ENCODE measurements around the gene MATN1.
"Not testable (repeated sequence)": the region's sequence is repeated elsewhere in the genome, so short reads cannot be mapped to it uniquely, and the experiment has no call there.

Gene MATN1

GRCh38 chr1:30723331-30723755 lies at the start of gene MATN1:
Gene MATN1 (minus strand): TSS chr1:30723585. CDS start chr1:30723551, 34 bp downstream.
- no peak for DNase-seq

GRCh38 chr1:30771005-30771404 lies 47.6 kb upstream of the MATN1 start:
- no peak for DNase-seq

- no peak for DNase-seq
Measured at GRCh38 chr1:30770150-30770549, 46.8 kb upstream of the MATN1 start.

GRCh38 chr1:30768830-30769718 lies 45.7 kb upstream of the MATN1 start:
- no peak for DNase-seq

DNA sequence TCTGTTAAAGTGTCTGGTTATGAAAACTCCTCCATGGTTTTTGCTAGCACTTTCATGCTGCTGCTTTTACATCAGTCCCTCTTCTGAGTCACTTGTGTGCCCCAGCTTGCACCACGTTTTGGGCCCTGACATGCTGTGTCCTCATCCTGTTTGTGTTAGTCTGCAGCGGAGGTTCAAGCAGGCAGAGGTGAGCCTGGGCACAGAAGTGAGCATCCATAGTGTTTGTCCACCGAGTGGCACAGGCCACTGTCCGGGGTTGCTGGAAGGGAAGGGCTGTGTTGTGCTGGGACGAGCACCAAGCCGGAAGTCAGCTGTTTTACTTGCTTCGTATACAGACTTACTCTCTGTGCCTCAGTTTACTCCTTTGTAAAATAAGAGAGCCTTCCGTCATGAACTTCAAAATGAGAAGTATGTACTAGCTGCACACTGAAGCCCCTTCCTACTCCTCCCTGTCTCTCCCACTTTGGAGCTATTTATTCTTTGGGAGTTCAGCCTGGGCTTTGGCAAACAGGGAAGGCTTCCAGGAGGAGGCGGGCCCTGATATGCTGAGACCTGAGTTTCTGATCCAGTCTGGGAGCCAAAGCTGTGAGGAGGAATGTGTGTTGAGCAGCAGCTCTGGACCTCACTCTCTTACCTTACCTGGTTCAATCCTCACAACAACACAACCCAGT lies 44.9 kb upstream of the MATN1 start:
- no peak for DNase-seq

GRCh38 chr1:30766948-30767347 lies 43.6 kb upstream of the MATN1 start:
- not testable (repeated sequence) for DNase-seq

DNA sequence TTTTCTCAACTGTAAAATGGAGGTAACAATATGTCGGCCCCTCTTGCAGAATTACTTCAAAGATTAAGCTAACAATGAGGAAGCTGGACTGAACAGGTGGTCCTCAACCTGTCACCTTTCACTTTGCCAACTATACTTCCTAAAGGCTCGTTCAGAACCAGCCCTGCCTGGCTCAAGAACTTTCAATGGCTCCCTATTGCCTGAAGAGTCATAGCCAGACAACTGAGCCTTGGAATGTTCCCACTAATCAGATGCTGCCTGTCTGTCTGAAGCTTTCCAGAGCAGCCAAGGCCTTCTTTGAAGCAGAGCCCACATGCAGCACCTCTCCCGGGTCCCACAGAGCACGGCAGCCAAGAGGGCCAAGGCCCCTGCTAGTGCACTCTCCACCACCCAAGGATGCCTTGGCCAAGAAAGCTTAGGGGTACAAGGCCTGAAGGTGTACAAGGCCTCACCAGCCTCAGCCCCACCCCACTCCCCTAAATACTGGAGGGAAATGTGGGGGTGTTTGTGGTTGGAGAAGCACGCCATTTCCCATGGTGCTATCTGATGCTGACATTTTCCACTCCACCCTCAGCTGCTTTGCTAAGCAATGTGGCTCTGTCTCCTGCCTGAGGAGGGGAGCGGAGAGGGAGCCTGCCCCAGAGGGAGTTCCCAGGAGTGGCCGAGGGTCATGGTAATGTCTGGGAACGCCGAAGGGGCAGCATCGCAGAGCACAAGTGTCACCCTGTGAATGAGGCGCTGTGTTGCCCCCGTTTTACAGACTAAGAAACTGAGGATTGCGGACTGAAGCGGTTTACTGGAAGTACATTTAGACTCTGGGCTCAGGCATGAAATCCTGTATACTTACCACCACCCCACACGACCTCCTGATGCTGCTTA lies 42.4 kb upstream of the MATN1 start:
- DNase-seq, result no peak

- no peak for DNase-seq
Measured at GRCh38 chr1:30764939-30765555, 41.7 kb upstream of the MATN1 start.

- no peak for DNase-seq
Measured at GRCh38 chr1:30764396-30764795, 41.0 kb upstream of the MATN1 start.

- no peak for DNase-seq
Measured at GRCh38 chr1:30763651-30764248, 40.4 kb upstream of the MATN1 start.

DNA sequence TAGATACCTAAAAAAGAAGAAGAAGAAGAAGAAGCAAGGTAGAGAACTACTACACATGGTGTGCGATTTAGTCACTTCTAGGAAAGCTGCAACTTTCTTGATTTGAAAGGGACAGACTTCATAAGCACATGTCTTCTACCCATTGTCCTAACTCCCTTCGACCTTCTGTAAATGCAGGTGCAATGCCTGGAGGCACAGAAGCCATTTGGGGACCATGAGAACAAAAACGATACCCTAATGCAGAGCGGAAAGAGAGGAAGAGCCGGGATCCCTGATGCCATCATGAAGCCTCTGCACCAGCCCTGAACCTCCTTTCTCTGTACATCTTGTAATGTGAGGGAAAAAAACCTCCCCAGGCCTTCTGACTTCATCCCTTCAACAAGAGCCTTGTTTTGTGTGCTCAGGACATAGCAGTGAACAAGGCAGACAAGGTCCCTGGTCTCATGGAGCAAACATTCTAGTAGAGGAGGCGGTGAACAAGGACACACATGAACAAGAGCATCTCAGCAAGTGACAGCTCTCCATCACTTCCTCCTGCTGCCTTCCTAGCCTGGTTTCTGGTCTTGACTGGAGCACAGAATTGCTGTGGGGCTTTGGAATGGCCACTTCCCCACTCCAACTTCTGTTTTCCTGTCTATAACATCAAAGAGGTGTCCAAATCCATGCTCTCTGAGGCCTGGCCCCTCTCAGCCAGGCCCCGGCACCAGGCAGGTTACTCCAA lies 39.7 kb upstream of the MATN1 start:
- no peak for DNase-seq

DNA sequence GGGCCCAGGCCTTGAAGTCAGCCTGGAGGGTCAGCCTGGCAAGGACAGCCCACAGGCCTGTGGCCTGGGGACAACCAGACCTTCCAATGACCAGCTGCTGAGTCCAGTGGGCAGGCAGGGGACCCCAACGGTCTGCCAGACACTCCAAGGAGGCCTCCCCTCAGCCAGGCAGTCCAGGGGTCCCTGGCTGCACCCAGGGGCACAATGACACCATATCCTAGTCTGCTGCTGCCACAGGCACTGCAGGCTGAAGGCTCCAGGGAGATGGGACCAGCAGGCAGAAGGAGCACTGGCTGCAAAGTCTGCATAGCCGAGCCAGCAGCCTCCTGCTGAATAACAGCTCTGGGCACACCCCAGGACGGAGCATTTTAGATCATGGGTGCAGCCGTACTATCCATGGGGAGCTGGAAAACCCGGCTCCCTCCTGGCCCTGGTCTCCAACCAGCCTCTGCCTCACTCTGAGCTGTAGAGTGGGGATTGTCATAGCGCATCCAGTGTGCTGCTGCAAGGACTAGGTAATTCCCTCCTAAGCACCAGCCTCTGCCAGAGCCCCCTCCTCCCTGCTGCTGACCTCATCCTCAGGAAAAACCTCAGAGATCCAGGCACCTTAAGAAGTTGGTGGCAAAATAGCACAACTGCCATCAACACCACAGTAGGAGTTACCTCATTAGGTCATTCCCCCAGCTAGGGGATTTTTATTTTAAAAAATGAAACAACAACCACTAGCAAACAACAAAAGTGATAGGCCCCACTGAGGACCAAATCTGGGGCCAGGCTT lies 39.0 kb upstream of the MATN1 start:
- DNase-seq, result no peak

DNA sequence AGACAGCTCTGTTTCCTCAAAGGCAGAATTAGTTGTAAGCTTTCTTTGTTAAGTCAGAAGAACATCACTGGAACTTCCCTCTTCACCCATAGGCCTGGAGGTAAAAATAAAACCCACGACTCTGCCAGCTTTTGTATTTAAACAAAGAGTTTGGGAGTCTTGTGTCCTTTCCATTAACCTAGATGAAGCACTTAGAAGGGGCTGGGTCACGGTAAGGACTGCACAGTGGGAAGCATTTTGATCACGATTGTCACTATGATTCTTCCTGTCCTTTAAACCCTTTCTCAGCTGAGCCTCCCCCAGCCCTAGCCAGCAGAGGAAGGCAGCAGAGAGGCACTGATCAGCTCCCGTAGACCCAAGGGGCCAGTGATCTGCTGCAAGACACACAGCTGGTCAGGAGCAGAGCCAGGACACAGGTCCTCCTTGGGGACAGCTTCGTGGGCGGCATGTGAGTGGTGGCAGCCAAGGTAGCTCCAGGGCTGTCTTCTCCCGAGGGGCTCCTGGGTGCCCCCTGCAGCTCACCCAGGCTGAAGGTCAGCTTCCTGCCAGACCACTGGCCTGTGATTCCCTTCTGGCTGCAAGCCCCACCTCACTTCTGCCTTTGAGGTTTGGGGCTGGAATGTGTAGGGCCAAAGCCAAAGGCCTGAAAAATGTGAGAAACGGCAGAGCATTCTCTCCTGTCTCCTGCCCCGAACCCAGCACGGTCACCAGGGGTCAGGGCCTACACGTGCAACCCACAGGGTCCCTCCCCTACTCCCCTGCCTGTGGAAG lies 38.2 kb upstream of the MATN1 start:
- DNase-seq, result no peak

GRCh38 chr1:30760596-30761324 lies 37.4 kb upstream of the MATN1 start:
- DNase-seq, result no peak

DNA sequence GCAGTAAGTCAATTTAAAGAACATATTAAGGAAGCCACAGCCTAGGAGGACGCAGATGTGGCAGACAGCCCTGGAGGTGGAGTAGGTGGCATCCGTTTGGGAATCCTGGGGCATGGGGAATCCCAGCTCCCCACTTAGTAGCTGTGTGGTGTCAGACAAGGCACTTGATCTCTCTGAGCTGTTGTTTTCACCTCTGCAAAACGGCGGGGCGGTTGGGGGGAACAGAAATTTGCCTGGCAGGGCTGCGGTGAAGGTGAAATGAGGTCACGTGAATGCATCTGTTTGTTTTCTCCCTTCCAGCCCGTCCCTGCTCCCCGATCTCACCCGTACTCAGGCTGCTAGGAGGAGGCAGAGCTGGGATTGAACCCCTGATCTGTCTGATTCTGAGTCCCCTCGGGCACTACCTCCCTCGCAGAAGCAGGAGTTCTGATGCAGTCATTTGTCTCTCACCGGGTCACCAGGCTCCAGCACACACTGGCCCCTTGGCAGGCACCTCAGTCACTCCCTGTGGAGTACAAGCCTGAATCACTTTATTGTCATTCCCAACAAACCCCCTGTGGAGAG lies 36.4 kb upstream of the MATN1 start:
- DNase-seq, result no peak

GRCh38 chr1:30758785-30759380 lies 35.5 kb upstream of the MATN1 start:
- no peak for DNase-seq

DNA sequence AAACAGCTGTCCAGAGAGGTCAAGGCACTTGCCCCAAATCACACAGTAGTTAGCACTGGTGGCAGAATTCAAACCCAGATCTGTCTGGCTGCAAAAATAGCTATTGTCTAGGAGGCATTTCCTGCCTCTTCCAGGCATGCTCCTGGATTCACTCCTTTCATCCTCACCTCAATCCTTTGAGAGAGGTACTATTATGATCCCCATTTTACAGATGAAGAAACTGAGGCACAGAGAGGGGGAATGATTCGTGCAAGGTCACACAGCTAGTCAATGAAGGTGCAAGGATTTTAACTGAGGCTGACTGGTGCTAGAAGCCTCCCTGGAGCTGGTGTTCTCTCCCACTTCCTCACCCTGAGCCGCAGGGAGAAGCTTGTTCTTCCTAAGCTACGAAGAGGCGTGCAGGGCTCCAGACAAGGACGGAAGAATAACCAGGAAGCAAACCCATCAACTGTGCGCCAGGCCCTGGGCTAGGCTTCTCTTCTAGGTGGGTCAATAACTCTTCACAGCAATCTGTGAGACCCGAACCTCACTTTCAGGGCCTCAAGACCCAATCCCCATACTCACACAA lies 34.8 kb upstream of the MATN1 start:
- no peak for DNase-seq
